Measurements from ENCODE around the gene IGDCC3.

- TF ChIP-seq POLR2AphosphoS5 (IDR thresholded peaks at IDR 0.05) = peak; percentile 31 to 91 (median 73)
- peak; percentile 88 to 96 (median 93) for TF ChIP-seq CTCF (IDR thresholded peaks at IDR 0.05 in 8 of 11, conservative IDR thresholded peaks at IDR 0.05 in 3 of 11)
These were observed 73.2 kb downstream of the IGDCC3 start, which contains the start of gene RNU5B-1 for GRCh38 chr15:65304381-65305149.
